ENCODE data around the gene MICU1.
"Not testable (repeated sequence)": the region's sequence is repeated elsewhere in the genome, so short reads cannot be mapped to it uniquely, and the experiment has no call there.

The MICU1 gene

GRCh38 chr10:72425133-72425532 is 200.7 kb downstream of the MICU1 start:
- FAIRE-seq (no peak), DNase-seq (ENCODE audit: insufficient read length) (no peak)
- TF ChIP-seq POLR2AphosphoS5 (IDR thresholded peaks at IDR 0.05; ENCODE audit: low read depth, low read length) (no peak), POLR2A (IDR thresholded peaks at IDR 0.05; ENCODE audit: low read depth, low read length) (no peak), TAF1 (IDR thresholded peaks at IDR 0.05; ENCODE audit: borderline replicate concordance, low read depth, low read length) (no peak)

- FAIRE-seq (no peak), DNase-seq (ENCODE audit: insufficient read length) (no peak)
These were observed 201.3 kb downstream of the MICU1 start for GRCh38 chr10:72424561-72424960.

GRCh38 chr10:72423426-72423825 is 202.5 kb downstream of the MICU1 start:
- FAIRE-seq (no peak), DNase-seq (ENCODE audit: insufficient read length) (no peak)
- TF ChIP-seq POLR2A (IDR thresholded peaks at IDR 0.05; ENCODE audit: low read depth, low read length) (no peak), TAF1 (IDR thresholded peaks at IDR 0.05; ENCODE audit: borderline replicate concordance, low read depth, low read length) (no peak), POLR2AphosphoS5 (IDR thresholded peaks at IDR 0.05; ENCODE audit: low read depth, low read length) (no peak)

More at GRCh38 chr10:72424561-72424960, 201.3 kb downstream of the MICU1 start:
- TF ChIP-seq TAF1 (IDR thresholded peaks at IDR 0.05; ENCODE audit: borderline replicate concordance, low read depth, low read length) (no peak), POLR2A (IDR thresholded peaks at IDR 0.05; ENCODE audit: low read depth, low read length) (no peak), POLR2AphosphoS5 (IDR thresholded peaks at IDR 0.05; ENCODE audit: low read depth, low read length) (no peak)

GRCh38 chr10:72421885-72422540 is 203.9 kb downstream of the MICU1 start:
- DNase-seq (ENCODE audit: insufficient read length) (no peak), FAIRE-seq (no peak)
- no peak for TF ChIP-seq POLR2A (IDR thresholded peaks at IDR 0.05; ENCODE audit: low read depth, low read length)
- no peak for TF ChIP-seq POLR2AphosphoS5 (IDR thresholded peaks at IDR 0.05; ENCODE audit: low read depth, low read length)
- no peak for TF ChIP-seq TAF1 (IDR thresholded peaks at IDR 0.05; ENCODE audit: borderline replicate concordance, low read depth, low read length)

- FAIRE-seq: no peak
- TF ChIP-seq POLR2A (IDR thresholded peaks at IDR 0.05; ENCODE audit: low read depth, low read length) (no peak), TAF1 (IDR thresholded peaks at IDR 0.05; ENCODE audit: borderline replicate concordance, low read depth, low read length) (no peak), POLR2AphosphoS5 (IDR thresholded peaks at IDR 0.05; ENCODE audit: low read depth, low read length) (no peak)
- DNase-seq (ENCODE audit: insufficient read length): no peak
These were observed 206.6 kb downstream of the MICU1 start for GRCh38 chr10:72419241-72419640.

GRCh38 chr10:72418679-72419078 is 207.2 kb downstream of the MICU1 start:
- no peak for FAIRE-seq

GRCh38 chr10:72417971-72418370 is 207.9 kb downstream of the MICU1 start:
- DNase-seq (ENCODE audit: insufficient read length): no peak
- FAIRE-seq: no peak
- no peak for TF ChIP-seq TAF1 (IDR thresholded peaks at IDR 0.05; ENCODE audit: borderline replicate concordance, low read depth, low read length)

More at GRCh38 chr10:72418679-72419078, 207.2 kb downstream of the MICU1 start:
- TF ChIP-seq POLR2AphosphoS5 (IDR thresholded peaks at IDR 0.05; ENCODE audit: low read depth, low read length) (no peak), POLR2A (IDR thresholded peaks at IDR 0.05; ENCODE audit: low read depth, low read length) (no peak), TAF1 (IDR thresholded peaks at IDR 0.05; ENCODE audit: borderline replicate concordance, low read depth, low read length) (no peak)
- DNase-seq (ENCODE audit: insufficient read length): no peak

GRCh38 chr10:72416661-72417060 is 209.2 kb downstream of the MICU1 start:
- no peak for TF ChIP-seq TAF1 (IDR thresholded peaks at IDR 0.05; ENCODE audit: borderline replicate concordance, low read depth, low read length)
- no peak for TF ChIP-seq POLR2AphosphoS5 (IDR thresholded peaks at IDR 0.05; ENCODE audit: low read depth, low read length)
- TF ChIP-seq POLR2A (IDR thresholded peaks at IDR 0.05; ENCODE audit: low read depth, low read length): no peak
- no peak for DNase-seq (ENCODE audit: insufficient read length)
- no peak for FAIRE-seq

GRCh38 chr10:72414642-72415041 is 211.2 kb downstream of the MICU1 start:
- TF ChIP-seq POLR2A (IDR thresholded peaks at IDR 0.05; ENCODE audit: low read depth, low read length): no peak
- TF ChIP-seq POLR2AphosphoS5 (IDR thresholded peaks at IDR 0.05; ENCODE audit: low read depth, low read length): no peak
- TF ChIP-seq TAF1 (IDR thresholded peaks at IDR 0.05; ENCODE audit: borderline replicate concordance, low read depth, low read length): no peak
- no peak for FAIRE-seq

GRCh38 chr10:72409167-72409566 is 216.7 kb downstream of the MICU1 start:
- DNase-seq (ENCODE audit: insufficient read length): no peak
- FAIRE-seq: no peak
- TF ChIP-seq POLR2A (IDR thresholded peaks at IDR 0.05; ENCODE audit: low read depth, low read length): no peak
- no peak for TF ChIP-seq TAF1 (IDR thresholded peaks at IDR 0.05; ENCODE audit: borderline replicate concordance, low read depth, low read length)
- no peak for TF ChIP-seq POLR2AphosphoS5 (IDR thresholded peaks at IDR 0.05; ENCODE audit: low read depth, low read length)

More at GRCh38 chr10:72414642-72415041, 211.2 kb downstream of the MICU1 start:
- no peak for DNase-seq (ENCODE audit: insufficient read length)

GRCh38 chr10:72407927-72408600 is 217.8 kb downstream of the MICU1 start:
- FAIRE-seq: peak; percentile 5
- TF ChIP-seq POLR2A (IDR thresholded peaks at IDR 0.05; ENCODE audit: low read depth, low read length): no peak
- no peak for TF ChIP-seq TAF1 (IDR thresholded peaks at IDR 0.05; ENCODE audit: borderline replicate concordance, low read depth, low read length)
- no peak for TF ChIP-seq POLR2AphosphoS5 (IDR thresholded peaks at IDR 0.05; ENCODE audit: low read depth, low read length)
- DNase-seq (ENCODE audit: insufficient read length): no peak

GRCh38 chr10:72407471-72407870 is 218.4 kb downstream of the MICU1 start:
- TF ChIP-seq POLR2AphosphoS5 (IDR thresholded peaks at IDR 0.05; ENCODE audit: low read depth, low read length) (no peak), POLR2A (IDR thresholded peaks at IDR 0.05; ENCODE audit: low read depth, low read length) (no peak), TAF1 (IDR thresholded peaks at IDR 0.05; ENCODE audit: borderline replicate concordance, low read depth, low read length) (no peak)
- FAIRE-seq (no peak), DNase-seq (ENCODE audit: insufficient read length) (peak; percentile 4)

- not testable (repeated sequence) for FAIRE-seq; DNase-seq (ENCODE audit: insufficient read length)
These were observed 230.3 kb downstream of the MICU1 start for GRCh38 chr10:72395581-72395980.
